ENCODE data around the gene IDE. TPM values are rescaled to one million over a fixed set of nuclear protein-coding genes. Genes with fewer than 3 reads are reported as not detected.
A peak's percentile ranks its signal among the peaks of the same experiment; 100 is the strongest.

Gene IDE
- total and polyA plus RNA-seq, 2 of the 4 experiments (the other 2 are of a cell fraction), result 9.3 to 27.4 TPM

DNA sequence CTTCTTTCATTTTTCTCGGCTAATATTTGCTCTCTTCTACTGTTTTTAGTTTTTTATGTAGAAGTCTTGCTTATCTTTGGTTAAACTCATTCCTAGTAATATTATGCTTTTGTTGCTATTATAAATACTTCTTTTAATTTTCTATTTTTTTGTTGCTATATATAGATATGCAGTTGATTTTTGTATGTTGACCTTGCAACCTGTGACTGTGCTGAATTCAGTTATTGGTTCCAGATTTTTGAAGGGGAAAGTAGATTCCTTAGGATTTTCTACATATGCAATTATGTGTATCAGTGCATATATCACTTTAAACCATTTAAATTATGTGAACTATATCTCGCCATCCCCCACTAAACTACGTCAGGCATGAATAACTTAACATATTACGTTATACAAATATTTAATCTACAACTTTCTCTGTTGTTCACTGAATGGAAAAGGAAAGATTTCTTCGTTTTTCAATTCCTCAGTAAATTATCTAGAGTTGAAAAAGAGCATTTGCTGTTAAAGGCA is 71.5 kb downstream of the IDE start:
- no peak overlapping the region for H3K9ac ChIP-seq (ENCODE audit: low read depth, low read length)
- H3K56ac ChIP-seq (ENCODE audit: extremely low read depth, insufficient read depth, low read length), result no peak overlapping the region
- dilution Hi-C loops (cut with HindIII; ENCODE audit: low sequenced_read_pairs, unreplicated experiment), result no loop called here
- H3K23ac ChIP-seq (ENCODE audit: low read depth, low read length), result no peak overlapping the region
- no peak overlapping the region for H3K27ac ChIP-seq (ENCODE audit: insufficient read depth, low read length)
- WGBS, 2 experiments (ENCODE audit: extremely low coverage in 2 of 2, insufficient read length in 1 of 2), result 100% methylated on average over 2 of the region's 5 CpGs; no CpG with 5 or more reads in 1 of the 2 experiments
- H3K4me3 ChIP-seq (ENCODE audit: insufficient read depth, low read depth, low read length), result no peak overlapping the region
- in situ Hi-C loops (cut with MboI; ENCODE audit: low sequenced_read_pairs), result no loop called here
- no peaks in the 10 kb centered on the region for H3K9me3 ChIP-seq (ENCODE audit: control insufficient read depth, insufficient read depth, low read length)
- no peak overlapping the region for H2BK15ac ChIP-seq (ENCODE audit: low read depth, low read length)
- POLR2A ChIA-PET (ENCODE audit: unreplicated experiment), result no interaction called here
- no peak overlapping the region for H3K4ac ChIP-seq (ENCODE audit: low read depth, low read length)
- BruUV-seq (replicated peaks), result no TSS peak
- H3K14ac ChIP-seq (replicated peaks; ENCODE audit: low read depth, low read length), result no peak overlapping the region
- H3K9me1 ChIP-seq (ENCODE audit: insufficient read depth, low read length), result peaks cover 2% of the 10 kb centered on the region; the same call in 1 of the 2 replicates
- no peak overlapping the region for H2BK5ac ChIP-seq (ENCODE audit: low read depth, low read length, poor library complexity, severe bottlenecking)
- no peak overlapping the region for H2AK5ac ChIP-seq (ENCODE audit: low read depth, low read length)
- H2BK120ac ChIP-seq (ENCODE audit: low read depth, low read length), result no peak overlapping the region
- H2AFZ ChIP-seq (replicated peaks; ENCODE audit: low read length, poor library complexity), result no peak overlapping the region
- CTCF ChIA-PET, result interaction anchor here (0.9 kb wide), 1 partner anchor 15 kb away, joined by 5 read pairs; no protein-coding TSS in a partner anchor
- H3K4me1 ChIP-seq (ENCODE audit: control insufficient read depth, insufficient read depth, low read length), result no peaks in the 10 kb centered on the region
- H4K91ac ChIP-seq (ENCODE audit: insufficient read depth, low read depth, low read length), result no peak overlapping the region
- no peak overlapping the region for H4K5ac ChIP-seq (ENCODE audit: low read depth, low read length)
- H3K36me3 ChIP-seq (ENCODE audit: control insufficient read depth, insufficient read depth, low read length), result peaks cover 8% of the 10 kb centered on the region
- no peak overlapping the region for H2BK20ac ChIP-seq (ENCODE audit: low read depth, low read length)
- no peak overlapping the region for H3K4me2 ChIP-seq (ENCODE audit: low read depth, low read length)
- H3K79me1 ChIP-seq (ENCODE audit: low read depth in 1 of 2, low read length in 2 of 2), result no peaks in the 10 kb centered on the region
- H3K18ac ChIP-seq (ENCODE audit: low read depth, low read length), result no peak overlapping the region
- no peaks in the 10 kb centered on the region for H4K20me1 ChIP-seq (ENCODE audit: insufficient read depth, low read length)
- intact Hi-C loops (cut with micrococcal nuclease), result no loop called here
- ATAC-seq (ENCODE audit: low read depth), result peak; percentile 14
- no peak for TF ChIP-seq RFX5 (IDR thresholded peaks at IDR 0.05; ENCODE audit: low read depth, low read length)
- TF ChIP-seq MXI1 (IDR thresholded peaks at IDR 0.05; ENCODE audit: borderline replicate concordance, low read depth, low read length), result no peak
- TF ChIP-seq FOS (IDR thresholded peaks at IDR 0.05; ENCODE audit: low read depth, low read length), result no peak
- TF ChIP-seq CEBPB (IDR thresholded peaks at IDR 0.05; ENCODE audit: low read depth, low read length), result no peak
- no peak for TF ChIP-seq RAD21 (IDR thresholded peaks at IDR 0.05; ENCODE audit: low read length)
- no peak for TF ChIP-seq BHLHE40 (IDR thresholded peaks at IDR 0.05; ENCODE audit: low read depth, low read length)
- no peak for TF ChIP-seq CTCF (conservative IDR thresholded peaks at IDR 0.05; ENCODE audit: low read depth, low read length)
- TF ChIP-seq USF2 (IDR thresholded peaks at IDR 0.05; ENCODE audit: low read depth, low read length), result no peak
- no peak for TF ChIP-seq CHD1 (IDR thresholded peaks at IDR 0.05; ENCODE audit: low read depth, low read length)
- H3K27me3 ChIP-seq (ENCODE audit: control insufficient read depth, insufficient read depth, low read length), result no peaks in the 10 kb centered on the region
- no peak overlapping the region for H2AK9ac ChIP-seq (replicated peaks; ENCODE audit: low read depth, low read length, poor library complexity)
- no peak overlapping the region for H4K8ac ChIP-seq (ENCODE audit: low read depth in 2 of 2, low read length in 2 of 2)
- peak; percentile 31 for DNase-seq
